HepG2 (cell line): ENCODE measurements around the gene TSPYL4. TPM values are rescaled to one million over a fixed set of nuclear protein-coding genes. Genes with fewer than 3 reads are reported as not detected.

Experiments
- ATAC-seq: fragments of 200-7000 bp; cut with Tn5 transposase; 3 replicates; pipeline ENCODE4 v1.9.1; 2020; ENCODE audit warnings: mild to moderate bottlenecking, moderate library complexity
- BruUV-seq: library from RNA; stranded (reverse); fragments of 400-500 nt; replicated peaks from 2 replicates; lab custom pipeline; 2021; lab: Mats Ljungman, UMichigan
- CTCF ChIA-PET: fragments of 300-600 bp; formaldehyde crosslinking; extraction: SDS; loops from one replicate; lab custom pipeline; 2021; ENCODE audit warnings: low total read pairs, inconsistent platforms, low intra/inter-chr PET ratio; lab: Yijun Ruan, JAX
- POLR2A ChIA-PET: fragments of 350-600 bp; sonication (Branson Sonifier 250); formaldehyde crosslinking; loops from one replicate; lab custom pipeline; 2020; ENCODE audit warnings: antibody characterized with exemption, inconsistent platforms; lab: Yijun Ruan, JAX
- DNase-seq: peaks from one replicate; pipeline ENCODE4 v3.0.0-alpha.2; 2015; ENCODE audit warnings: low spot score
- FAIRE-seq: peaks from 3 replicates; lab custom pipeline; 2011; peaks lifted over from hg19 to GRCh38; lab: Jason Lieb, UNC
- H2AFZ ChIP-seq: one replicate; pipeline ENCODE4 v1.6.1; 2011; ENCODE audit warnings: low read length, inconsistent platforms
- H3K27ac ChIP-seq: fragments of 300-600 bp; 3 replicates; pipeline ENCODE4 v1.8.0; 2011; ENCODE audit warnings: mixed run types, mild to moderate bottlenecking, mixed read lengths, low read length, inconsistent platforms; ENCODE audit not compliant: insufficient read depth; ENCODE audit errors: extremely low read length
- H3K27me3 ChIP-seq, 2 experiments: fragments of 200-600 bp in 1 of 2; 2 replicates in 1 of 2; 3 replicates in 1 of 2; pipeline versions ENCODE4 v1.6.0 to v1.8.0; 2011; ENCODE audit warnings: low read length in 2 of 2, mild to moderate bottlenecking in 2 of 2, moderate library complexity in 2 of 2, inconsistent platforms in 1 of 2; ENCODE audit not compliant: insufficient read depth in 2 of 2, control insufficient read depth in 1 of 2
- H3K36me3 ChIP-seq, 2 experiments: fragments of 200-600 bp in 1 of 2; replicated peaks in 1 of 2; 2 replicates in 1 of 2; 3 replicates in 1 of 2; pipeline versions ENCODE4 v1.5.1 to v1.8.0; 2011; ENCODE audit warnings: low read length in 2 of 2, inconsistent platforms in 1 of 2; ENCODE audit not compliant: insufficient read depth in 2 of 2, control insufficient read depth in 1 of 2
- H3K4me1 ChIP-seq: 2 replicates; pipeline ENCODE4 v1.5.1; 2012; ENCODE audit warnings: low read length, inconsistent platforms; ENCODE audit not compliant: insufficient read depth
- H3K4me2 ChIP-seq: 2 replicates; pipeline ENCODE4 v1.6.0; 2011; ENCODE audit warnings: low read depth, low read length, inconsistent platforms
- H3K4me3 ChIP-seq, 3 experiments: fragments of 200-600 bp in 1 of 3; sonication (generic), shearing (Covaris generic) in 1 of 3; replicated peaks in 1 of 3; 2 replicates each; pipeline ENCODE4 v1.5.1; 2011 to 2016; ENCODE audit warnings: low read length in 3 of 3, inconsistent platforms in 2 of 3, low read depth in 2 of 3, mild to moderate bottlenecking in 2 of 3, control low read depth in 1 of 3, mixed read lengths in 1 of 3; ENCODE audit not compliant: insufficient read depth in 1 of 3
- H3K79me2 ChIP-seq: one replicate; pipeline ENCODE4 v1.6.1; 2011; ENCODE audit warnings: low read length, inconsistent platforms; ENCODE audit not compliant: insufficient read depth
- H3K9ac ChIP-seq: 2 replicates; pipeline ENCODE4 v1.6.0; 2011; ENCODE audit warnings: mild to moderate bottlenecking, low read depth, low read length, inconsistent platforms; ENCODE audit not compliant: insufficient read depth
- H3K9me3 ChIP-seq: 2 replicates; pipeline ENCODE4 v1.5.1; 2012; ENCODE audit warnings: mild to moderate bottlenecking, low read length
- H4K20me1 ChIP-seq: 2 replicates; pipeline ENCODE4 v1.6.0; 2011; ENCODE audit warnings: inconsistent platforms, mild to moderate bottlenecking, low read length, moderate library complexity; ENCODE audit not compliant: insufficient read depth
- ARNT2 ChIP-seq: sonication (generic); formaldehyde crosslinking; IDR thresholded peaks from 2 replicates; pipeline ENCODE4 v1.8.0; 2022; ENCODE audit warnings: mild to moderate bottlenecking, low read depth, missing genetic modification reagents, moderate library complexity
- FOXA1 ChIP-seq, 2 experiments: fragments of 450-650 bp in 1 of 2; sonication (generic) in 1 of 2; formaldehyde crosslinking in 1 of 2; IDR thresholded peaks; 2 replicates each; pipeline versions ENCODE4 v1.4.0 to v1.6.1; 2016 to 2020; ENCODE audit warnings: missing genetic modification reagents in 1 of 2
- KAT2B ChIP-seq: fragments of 150-350 bp; IDR thresholded peaks from 2 replicates; pipeline ENCODE4 v1.6.1; 2014; ENCODE audit warnings: low read depth, low read length, borderline replicate concordance
- STAG1 ChIP-seq: sonication (generic); formaldehyde crosslinking; IDR thresholded peaks from 2 replicates; pipeline ENCODE4 v1.4.0; 2020; ENCODE audit warnings: missing genetic modification reagents
- TRIM24 ChIP-seq: sonication (generic); formaldehyde crosslinking; IDR thresholded peaks from 2 replicates; pipeline ENCODE4 v1.8.0; 2022; ENCODE audit warnings: mild to moderate bottlenecking, missing genetic modification reagents
- ZNF326 ChIP-seq: sonication (generic); formaldehyde crosslinking; IDR thresholded peaks from 2 replicates; pipeline ENCODE4 v1.4.0; 2020; ENCODE audit warnings: missing genetic modification reagents, borderline replicate concordance
- ZNF7 ChIP-seq: IDR thresholded peaks from 2 replicates; pipeline ENCODE4 v1.6.1; 2016; ENCODE audit warnings: missing biosample characterization, missing genetic modification reagents
- ZNF839 ChIP-seq: sonication (generic); formaldehyde crosslinking; IDR thresholded peaks from 2 replicates; pipeline ENCODE4 v1.4.0; 2020; ENCODE audit warnings: missing genetic modification reagents, mild to moderate bottlenecking, borderline replicate concordance
- ZSCAN12 ChIP-seq: sonication (generic); formaldehyde crosslinking; IDR thresholded peaks from 2 replicates; pipeline ENCODE4 v1.9.0; 2021; ENCODE audit warnings: mild to moderate bottlenecking, missing genetic modification reagents
- WGBS: methylation state at CpG from one replicate; pipeline ENCODE4 v1.1.6; 2017; ENCODE audit warnings: low lambda C conversion rate; 5-methylcytosine and 5-hydroxymethylcytosine counted together
- in situ Hi-C: cut with HindIII; loops from 2 replicates; pipeline ENCODE4 v1.10.0; 2017; ENCODE audit warnings: low pct_unique_long_range_greater_than_20kb; ENCODE audit not compliant: extremely low pct_ligation_motif_present
- intact Hi-C: fragments of 100-400 bp; cut with micrococcal nuclease; formaldehyde crosslinking; loops from one replicate; pipeline ENCODE4 v1.10.0; 2022; ENCODE audit not compliant: unreplicated experiment
- polyA plus RNA-seq, 8 experiments: library from polyadenylated mRNA; depleted of rRNA in 3 of 8; stranded (reverse) in 7 of 8; unstranded in 1 of 8; fragments of >200 nt; fragmentation: Illumina TruSeq in 4 of 8; extraction: Trizol in 4 of 8; gene quantifications; 2 replicates each; pipeline versions ENCODE4 v1.2.1 to v1.2.3, GENCODE V29; 2011 to 2016; ENCODE audit warnings: low read depth in 4 of 8, missing spikeins in 1 of 8, mixed read lengths in 1 of 8; ENCODE audit not compliant: insufficient read depth in 1 of 8
- total RNA-seq, 5 experiments: library from RNA; depleted of rRNA; stranded (reverse); fragments of >200 nt; fragmentation: Illumina TruSeq; extraction: Trizol; gene quantifications; 2 replicates each; pipeline ENCODE4 v1.2.3, GENCODE V29; 2016; ENCODE audit warnings: low read depth in 1 of 5

The TSPYL4 gene
- total and polyA plus RNA-seq, 2 of the 13 experiments (the other 11 are each of a cell fraction or from before 2014, with no cell fraction given) = 18.0 to 19.7 TPM

GRCh38 chr6:116239256-116239655, 14.6 kb downstream of the TSPYL4 start:
- TF ChIP-seq ZNF839 = no peak
- no peak for TF ChIP-seq ZNF7 (CRISPR knock-in tag)
- no peak for TF ChIP-seq STAG1 (CRISPR knock-in tag)
- no peak for TF ChIP-seq FOXA1 (IDR thresholded peaks at IDR 0.05)
- TF ChIP-seq FOXA1 (CRISPR knock-in tag; IDR thresholded peaks at IDR 0.05) = no peak
- TF ChIP-seq ZSCAN12 = no peak
- no peak for TF ChIP-seq KAT2B
- TF ChIP-seq ZNF326 (CRISPR knock-in tag) = no peak
- TF ChIP-seq ARNT2 (CRISPR knock-in tag) = no peak
- Histone ChIP-seq H3K4me3 (no peak overlapping the region), H3K9ac (no peak overlapping the region), H3K36me3 (peaks cover 5 to 20% of the 10 kb centered on the region in 2 experiments; a peak in 3 of 5 replicates), H3K27ac (no peak overlapping the region), H3K79me2 (no peaks in the 10 kb centered on the region), H3K27me3 (no peaks in the 10 kb centered on the region), H4K20me1 (no peaks in the 10 kb centered on the region), H2AFZ (no peak overlapping the region), H3K4me2 (no peak overlapping the region), H3K9me3 (no peaks in the 10 kb centered on the region), H3K4me1 (no peaks in the 10 kb centered on the region)
- DNase-seq (no peak), ATAC-seq (no peak), FAIRE-seq (no peak)
- no TSS peak for BruUV-seq
- in situ Hi-C loops (no loop called here), intact Hi-C loops (no loop called here)
- ChIA-PET CTCF (no interaction called here), POLR2A (no interaction called here)
- 100% methylated on average over 2 of the region's 2 CpGs for WGBS

- H3K9ac ChIP-seq = no peak overlapping the region
- in situ Hi-C loops = no loop called here
- no peak for ATAC-seq
- POLR2A ChIA-PET = no interaction called here
- TF ChIP-seq TRIM24 (CRISPR knock-in tag) = no peak
- TF ChIP-seq, all 625 proteins: peak for 0
- no peak overlapping the region for H3K4me2 ChIP-seq
- H3K4me1 ChIP-seq = no peaks in the 10 kb centered on the region
- 93% methylated on average over 2 of the region's 2 CpGs for WGBS
- H3K27me3 ChIP-seq = no peaks in the 10 kb centered on the region
- H2AFZ ChIP-seq = no peak overlapping the region
- H3K36me3 ChIP-seq = peaks cover 5 to 20% of the 10 kb centered on the region in 2 experiments; a peak in 3 of 5 replicates
- CTCF ChIA-PET = no interaction called here
- DNase-seq (no peak), FAIRE-seq (no peak)
- intact Hi-C loops = no loop called here
- H3K79me2 ChIP-seq = no peaks in the 10 kb centered on the region
- H3K27ac ChIP-seq = no peak overlapping the region
- H4K20me1 ChIP-seq = no peaks in the 10 kb centered on the region
- no peak overlapping the region for H3K4me3 ChIP-seq
- no TSS peak for BruUV-seq
- H3K9me3 ChIP-seq = no peaks in the 10 kb centered on the region
Observed at GRCh38 chr6:116238083-116238482, 15.8 kb downstream of the TSPYL4 start.
